Pancreas (tissue), 10 donors: ENCODE measurements around the gene CIC. TPM values are rescaled to one million over a fixed set of nuclear protein-coding genes. Genes with fewer than 3 reads are reported as not detected.

Experiments
- ATAC-seq, 4 donors: fragments of 200-7000 bp; cut with Tn5 transposase; one replicate each; pipeline versions ENCODE4 v1.8.0 to v1.9.1; 2020; ENCODE audit warnings: mild to moderate bottlenecking in 4 of 4, moderate library complexity in 4 of 4
- DNase-seq, 6 donors: peaks; one replicate each; pipeline ENCODE4 v3.0.0-alpha.2; 2020
- FAIRE-seq: peaks from 2 replicates; lab custom pipeline; 2012; peaks lifted over from hg19 to GRCh38; lab: Jason Lieb, UNC
- H3K27ac ChIP-seq, 4 donors: fragments of 200-600 bp; sonication (generic); 1 replicate in 3 of 4; 2 replicates in 1 of 4; pipeline versions ENCODE4 v1.5.0 to v1.8.0; 2020
- H3K27me3 ChIP-seq, 4 donors: fragments of 200-600 bp; one replicate each; pipeline ENCODE4 v1.8.0; 2021
- H3K36me3 ChIP-seq, 3 donors: fragments of 200-600 bp; sonication (generic) in 1 of 3; one replicate each; pipeline versions ENCODE4 v1.5.0 to v1.8.0; 2020 to 2021
- H3K4me1 ChIP-seq, 3 donors: fragments of 200-600 bp; one replicate each; pipeline ENCODE4 v1.8.0; 2021
- H3K4me3 ChIP-seq, 4 donors: fragments of 200-600 bp; sonication (generic) in 2 of 4; one replicate each; pipeline versions ENCODE4 v1.5.0 to v1.8.0; 2020 to 2021
- H3K9me3 ChIP-seq, 4 donors: fragments of 200-600 bp; one replicate each; pipeline ENCODE4 v1.8.0; 2021
- WGBS, 2 donors: extraction: QIAGEN DNeasy Blood & Tissue Kit; methylation state at CpG; one replicate each; pipeline ENCODE4 v1.1.7; 2013; 5-methylcytosine and 5-hydroxymethylcytosine counted together
- intact Hi-C, 3 donors: fragments of 100-400 bp; cut with DNase I; formaldehyde crosslinking; loops; one replicate each; pipeline versions ENCODE4 v1.11.1 to v1.14.2; 2022
- polyA plus RNA-seq, 2 donors: library from polyadenylated mRNA; stranded (reverse); fragments of 200-250 nt; gene quantifications; one replicate each; pipeline ENCODE4 v1.2.3, GENCODE V29; 2013
- total RNA-seq, 6 donors: library from RNA; stranded (reverse); fragmentation: NEBNext Ultra II Directional in 4 of 6; extraction: Animal tissue kit (Norgen Biotek cat#: 25700) in 4 of 6; gene quantifications; one replicate each; pipeline versions ENCODE4 v1.2.1 to v1.2.4, GENCODE V29; 2021 to 2023
- TF ChIP-seq, protein P1 (sequence below), 4 donors: fragments of 200-600 bp; sonication (generic) in 3 of 4; IDR thresholded peaks; one replicate each; pipeline versions ENCODE4 v1.5.0 to v1.8.0; 2021; ENCODE audit warnings: antibody characterized with exemption in 4 of 4
- donor health status: healthy with polysubstance abuse.
- donor health status: DM: no; HTN: no; CAD: no; lungs with moderate emphysema.
- donor health status: DM: no; HTN: no; CAD: no.
- donor health status: control.
- donor health status: control.
- donor health status: Bipolar disorder and iron deficiency.
- donor health status: DM: yes; HTN: yes; CAD: no.
- donor health status: DM: no; HTN: no; CAD: no.
- donor health status: DM: no; HTN: no; CAD: no.
- donor health status: DM: yes; HTN: yes; CAD: no.

Gene CIC
- total and polyA plus RNA-seq, 8 donors: 27.7 to 65.0 (median 33.4) TPM

DNA sequence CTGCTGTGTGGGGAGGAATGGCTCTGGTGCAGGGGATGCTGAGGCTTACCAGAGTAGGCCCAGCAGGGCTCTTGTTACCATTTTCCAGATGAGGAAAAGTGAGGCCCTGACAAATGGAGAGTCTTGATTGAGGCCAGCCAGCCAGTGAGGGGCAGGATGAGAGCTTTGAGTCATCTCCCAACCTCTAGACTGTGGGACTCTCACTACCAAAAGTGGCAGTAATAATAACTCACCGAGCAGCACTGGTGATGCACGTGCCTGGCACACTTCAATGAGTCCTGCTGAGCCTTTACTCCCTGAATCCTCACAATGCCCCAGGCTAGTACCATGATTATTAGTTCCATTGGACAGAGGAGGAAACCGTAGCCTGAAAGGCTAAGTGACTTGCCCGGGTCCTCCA, 7.8 kb downstream of the CIC start:
- DNase-seq (no peak), ATAC-seq (no peak), FAIRE-seq (no peak)
- Histone ChIP-seq H3K27ac (no peak overlapping the region), H3K4me1 (peaks cover 16 to 43% (median 26%) of the 10 kb centered on the region in 3 donors), H3K9me3 (no peaks in the 10 kb centered on the region), H3K4me3 (no peak overlapping the region), H3K27me3 (no peaks in the 10 kb centered on the region), H3K36me3 (peaks cover 0 to 29% (median 15%) of the 10 kb centered on the region in 3 donors)
- WGBS, 2 donors: 86 to 87% methylated on average over 4 of the region's 4 CpGs
- TF ChIP-seq, protein P1, sequence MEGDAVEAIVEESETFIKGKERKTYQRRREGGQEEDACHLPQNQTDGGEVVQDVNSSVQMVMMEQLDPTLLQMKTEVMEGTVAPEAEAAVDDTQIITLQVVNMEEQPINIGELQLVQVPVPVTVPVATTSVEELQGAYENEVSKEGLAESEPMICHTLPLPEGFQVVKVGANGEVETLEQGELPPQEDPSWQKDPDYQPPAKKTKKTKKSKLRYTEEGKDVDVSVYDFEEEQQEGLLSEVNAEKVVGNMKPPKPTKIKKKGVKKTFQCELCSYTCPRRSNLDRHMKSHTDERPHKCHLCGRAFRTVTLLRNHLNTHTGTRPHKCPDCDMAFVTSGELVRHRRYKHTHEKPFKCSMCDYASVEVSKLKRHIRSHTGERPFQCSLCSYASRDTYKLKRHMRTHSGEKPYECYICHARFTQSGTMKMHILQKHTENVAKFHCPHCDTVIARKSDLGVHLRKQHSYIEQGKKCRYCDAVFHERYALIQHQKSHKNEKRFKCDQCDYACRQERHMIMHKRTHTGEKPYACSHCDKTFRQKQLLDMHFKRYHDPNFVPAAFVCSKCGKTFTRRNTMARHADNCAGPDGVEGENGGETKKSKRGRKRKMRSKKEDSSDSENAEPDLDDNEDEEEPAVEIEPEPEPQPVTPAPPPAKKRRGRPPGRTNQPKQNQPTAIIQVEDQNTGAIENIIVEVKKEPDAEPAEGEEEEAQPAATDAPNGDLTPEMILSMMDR (IDR thresholded peaks at IDR 0.05): no peak
- intact Hi-C loops: no loop called here

DNA sequence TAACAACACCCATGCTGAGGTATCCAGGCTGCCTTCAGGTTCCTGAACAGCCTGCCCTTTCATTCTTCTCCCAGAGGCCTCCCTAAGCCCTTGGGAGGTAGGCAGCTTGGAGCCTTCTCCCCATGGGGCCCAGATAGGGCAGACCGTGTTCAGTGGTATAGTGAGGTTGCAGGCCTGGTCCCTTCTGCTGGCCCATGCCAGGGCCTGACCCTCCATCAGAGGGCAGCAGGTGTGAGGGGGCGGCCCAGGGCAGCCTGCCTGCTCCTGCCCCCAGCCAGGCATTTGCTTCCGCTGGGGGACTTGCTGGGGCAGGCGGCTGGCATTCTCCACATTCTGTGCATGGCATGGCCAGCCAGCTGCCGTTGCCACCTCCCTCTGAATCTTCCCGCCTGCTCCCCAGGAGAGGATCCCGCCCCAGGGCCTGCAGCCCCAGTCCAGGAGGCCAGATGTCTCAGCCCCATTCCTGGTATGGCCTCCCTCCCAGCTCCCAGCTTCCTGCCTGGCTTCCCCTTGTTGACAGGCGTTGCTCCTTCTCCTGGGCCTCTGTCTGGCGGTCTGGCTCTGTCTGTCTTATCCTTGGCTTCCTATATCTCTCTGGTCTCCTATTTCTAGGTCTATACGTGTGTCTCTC, 8.9 kb downstream of the CIC start:
- Histone ChIP-seq H3K9me3 (no peaks in the 10 kb centered on the region), H3K27me3 (no peaks in the 10 kb centered on the region), H3K27ac (peak overlapping the region in 3 of 4 donors; percentile 33 to 90 (median 55)), H3K4me3 (no peak overlapping the region), H3K4me1 (peaks cover 16 to 54% (median 28%) of the 10 kb centered on the region in 3 donors), H3K36me3 (peaks cover 0 to 21% (median 15%) of the 10 kb centered on the region in 3 donors)
- no peak for ATAC-seq
- no peak for FAIRE-seq
- intact Hi-C loops: no loop called here
- TF ChIP-seq, protein P1 (IDR thresholded peaks at IDR 0.05): no peak
- DNase-seq: peak in 4 of 6 donors; percentile 17 to 74 (median 52)
- WGBS, 2 donors: 52 to 54% methylated on average over 10 of the region's 10 CpGs

DNA sequence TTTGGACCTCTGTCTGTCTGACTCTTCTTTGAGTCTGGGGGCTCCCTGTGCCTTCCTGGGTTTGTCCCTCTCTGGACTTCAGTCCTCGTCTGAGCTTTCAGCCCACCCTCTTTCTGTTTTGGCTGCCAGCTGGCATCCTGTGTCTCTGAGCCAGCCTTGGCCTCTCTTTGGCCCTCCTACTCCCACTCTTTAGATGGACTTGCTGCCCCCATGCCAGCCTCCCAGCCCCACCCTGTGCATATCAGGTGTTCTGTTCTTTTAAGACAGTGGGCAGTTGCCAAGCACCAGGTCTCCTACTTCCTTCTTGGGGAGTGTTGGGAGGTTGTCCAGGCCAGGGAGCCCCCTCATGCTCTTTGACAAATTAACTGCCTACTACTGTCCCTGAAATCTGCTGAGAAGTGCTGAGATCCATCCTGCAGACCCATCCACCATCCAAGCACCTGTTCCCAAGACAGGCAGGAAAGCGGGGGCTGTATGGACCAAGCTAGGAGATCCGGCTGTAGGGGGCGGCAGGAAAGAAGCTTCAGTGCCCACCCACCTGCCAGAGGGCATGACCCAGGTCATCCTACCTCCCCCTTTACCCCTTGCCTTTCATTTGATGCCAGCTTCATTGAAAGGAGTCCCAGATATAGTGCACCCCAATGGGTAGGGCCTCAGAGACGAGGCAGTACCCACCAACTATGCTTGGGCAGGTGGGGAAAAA, 9.6 kb downstream of the CIC start:
- peaks cover 16 to 56% (median 28%) of the 10 kb centered on the region in 3 donors for H3K4me1 ChIP-seq
- H3K4me3 ChIP-seq: no peak overlapping the region
- H3K27me3 ChIP-seq: no peaks in the 10 kb centered on the region

DNA sequence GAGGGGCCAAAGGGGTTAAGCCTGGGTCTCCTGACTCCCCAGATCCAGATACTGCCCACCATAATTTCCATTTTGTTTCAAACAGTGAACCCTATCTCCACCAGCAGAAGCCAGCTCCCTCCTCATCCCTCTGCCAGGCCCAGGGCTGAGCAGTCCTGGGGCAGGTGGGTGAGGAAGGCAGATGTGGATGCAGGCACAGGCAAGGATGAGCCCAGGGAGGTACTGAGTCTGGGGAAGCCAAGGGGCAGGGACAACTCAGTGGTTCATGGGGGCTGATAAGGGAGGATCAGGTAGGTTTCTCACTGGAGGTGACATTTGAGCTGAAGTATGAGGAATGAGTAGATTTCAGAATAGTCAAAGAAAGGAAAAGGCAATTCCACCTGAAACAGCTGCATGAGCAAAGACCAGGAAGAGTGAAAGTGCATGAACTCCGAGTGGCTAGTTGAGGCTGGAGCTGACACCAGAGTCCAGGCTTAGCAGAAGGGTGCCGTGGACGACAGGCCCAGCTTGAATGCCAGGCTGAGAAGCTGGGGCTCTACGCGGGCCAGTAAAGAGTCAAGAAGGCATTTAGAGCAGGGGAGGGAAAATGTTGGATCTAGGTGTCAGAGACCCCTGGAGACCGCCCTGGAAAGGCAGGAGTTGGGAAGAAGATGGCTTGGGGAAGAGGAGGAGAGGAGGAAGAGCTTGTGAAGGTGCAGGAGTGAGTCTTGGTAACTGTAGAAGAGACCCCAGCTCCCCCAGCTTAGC, 10.3 kb downstream of the CIC start:
- TF ChIP-seq, protein P1 (IDR thresholded peaks at IDR 0.05): no peak
- 13 to 19% methylated on average over 6 of the region's 6 CpGs for WGBS, 2 donors
- DNase-seq (peak in 1 of 6 donors; percentile 17), FAIRE-seq (no peak), ATAC-seq (no peak)
- H3K4me3 ChIP-seq: peak overlapping the region; percentile 60 to 92 (median 61)
- intact Hi-C loops: no loop called here
- H3K27me3 ChIP-seq: no peaks in the 10 kb centered on the region
- peak overlapping the region; percentile 70 to 90 (median 78) for H3K27ac ChIP-seq
- H3K36me3 ChIP-seq: peaks cover 0 to 7% (median 6%) of the 10 kb centered on the region in 3 donors
- peaks cover 16 to 56% (median 28%) of the 10 kb centered on the region in 3 donors for H3K4me1 ChIP-seq
- no peaks in the 10 kb centered on the region for H3K9me3 ChIP-seq

More for the DNA sequence above, 9.6 kb downstream of the CIC start:
- FAIRE-seq (no peak), DNase-seq (peak in 3 of 6 donors; percentile 26 to 42 (median 27)), ATAC-seq (no peak)
- Histone ChIP-seq H3K9me3 (no peaks in the 10 kb centered on the region), H3K36me3 (peaks cover 0 to 14% (median 8%) of the 10 kb centered on the region in 3 donors), H3K27ac (peak overlapping the region in 3 of 4 donors; percentile 33 to 90 (median 55))
- TF ChIP-seq, protein P1 (IDR thresholded peaks at IDR 0.05): no peak
- intact Hi-C loops: no loop called here
- 77 to 81% methylated on average over 5 of the region's 5 CpGs for WGBS, 2 donors
